ENCODE data around the gene NRG4. TPM values are rescaled to one million over a fixed set of nuclear protein-coding genes. Genes with fewer than 3 reads are reported as not detected.
"Not testable (repeated sequence)": the region's sequence is repeated elsewhere in the genome, so short reads cannot be mapped to it uniquely, and the experiment has no call there.

NRG4 gene
- polyA plus RNA-seq, 1 donor from 2014 or later = not detected

DNA sequence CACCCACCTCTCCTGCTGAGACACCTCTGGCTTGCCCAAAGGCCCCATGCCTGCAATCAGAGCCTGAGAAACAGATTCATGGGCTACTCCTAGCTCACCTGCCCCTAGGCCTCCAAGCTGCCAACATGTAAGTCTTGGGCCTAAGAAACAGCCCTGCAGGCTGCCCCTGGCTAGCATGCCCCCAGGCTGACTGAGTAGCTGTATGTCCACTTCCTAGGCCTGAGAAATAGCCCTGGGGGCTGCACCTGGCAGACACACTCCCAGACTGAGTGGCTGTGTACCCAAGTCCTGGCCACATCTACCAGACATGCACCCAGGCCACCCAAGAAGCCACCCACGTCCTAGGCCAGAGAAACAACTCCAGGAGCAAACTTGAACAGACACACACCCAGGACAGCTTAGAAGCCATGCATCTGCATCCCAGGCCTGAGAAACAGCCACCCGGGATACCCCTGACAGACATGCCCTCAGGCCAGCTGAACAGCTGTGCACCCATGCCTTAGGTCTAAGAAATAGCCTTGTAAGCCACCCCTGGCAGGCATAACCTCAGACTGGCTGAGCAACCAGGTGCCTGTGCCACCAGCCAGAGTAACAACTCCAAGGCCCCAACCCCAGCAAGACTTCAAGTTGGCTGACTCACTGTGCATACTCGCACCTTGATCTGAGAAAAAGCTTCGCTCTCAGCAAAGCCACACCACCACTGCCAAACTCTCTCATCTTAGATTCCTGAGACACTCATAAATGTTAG lies 12.0 kb upstream of the NRG4 start:
- peaks cover 5% of the 10 kb centered on the region for H3K27me3 Mint-ChIP-seq
- H3K27ac Mint-ChIP-seq = no peak overlapping the region
- no peak overlapping the region for H3K4me3 Mint-ChIP-seq
- H3K9me3 Mint-ChIP-seq = peaks cover 7 to 20% (median 13%) of the 10 kb centered on the region in 3 donors
- H3K36me3 Mint-ChIP-seq = no peaks in the 10 kb centered on the region
- H3K4me1 Mint-ChIP-seq = peaks cover 0 to 1% (median 0%) of the 10 kb centered on the region in 3 donors

DNA sequence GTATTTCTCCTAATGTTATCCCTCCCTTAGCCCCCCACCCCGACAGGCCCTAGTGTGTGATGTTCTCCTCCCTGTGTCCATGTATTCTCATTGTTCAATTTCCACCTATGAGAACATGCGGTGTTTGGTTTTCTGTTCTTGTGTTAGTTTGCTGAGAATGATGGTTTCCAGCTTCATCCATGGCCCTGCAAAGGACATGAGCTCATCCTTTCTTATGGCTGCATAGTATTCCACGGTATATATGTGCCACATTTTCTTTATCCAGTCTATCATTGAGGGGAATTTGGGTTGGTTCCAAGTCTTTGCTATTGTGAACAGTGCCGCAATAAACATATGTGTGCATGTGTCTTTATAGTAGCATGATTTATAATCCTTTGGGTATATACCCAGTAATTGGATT lies 1.2 kb upstream of the NRG4 start:
- Mint-ChIP-seq H3K27me3 (peaks cover 26% of the 10 kb centered on the region), H3K9me3 (peaks cover 8 to 35% (median 19%) of the 10 kb centered on the region in 3 donors)
- not testable (repeated sequence) for H3K36me3 Mint-ChIP-seq, H3K4me1 Mint-ChIP-seq, H3K4me3 Mint-ChIP-seq, H3K27ac Mint-ChIP-seq

DNA sequence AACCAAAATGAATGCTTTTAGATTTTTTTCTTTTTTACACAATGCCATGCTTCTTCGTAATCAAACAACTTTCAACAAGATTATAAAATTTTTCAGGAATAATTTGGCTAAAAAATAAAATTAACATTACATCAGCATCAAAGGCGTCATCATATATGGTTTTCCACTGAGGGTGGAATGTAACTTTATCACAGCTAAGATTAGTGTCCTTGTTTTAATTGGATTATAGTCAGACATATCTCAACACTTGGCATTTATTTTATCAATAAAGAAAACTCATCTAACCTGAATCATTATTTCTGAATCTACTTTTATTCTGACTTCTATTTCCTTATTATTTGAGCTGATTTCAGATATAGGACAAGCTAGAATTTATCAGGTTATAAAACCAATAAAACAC lies 1.6 kb downstream of the NRG4 start:
- H3K27me3 Mint-ChIP-seq = peaks cover 10% of the 10 kb centered on the region
- H3K9me3 Mint-ChIP-seq = peaks cover 0 to 16% (median 0%) of the 10 kb centered on the region in 3 donors
- peaks cover 3 to 5% (median 4%) of the 10 kb centered on the region in 3 donors for H3K4me1 Mint-ChIP-seq
- no peak overlapping the region for H3K4me3 Mint-ChIP-seq
- H3K36me3 Mint-ChIP-seq = no peaks in the 10 kb centered on the region
- no peak overlapping the region for H3K27ac Mint-ChIP-seq

DNA sequence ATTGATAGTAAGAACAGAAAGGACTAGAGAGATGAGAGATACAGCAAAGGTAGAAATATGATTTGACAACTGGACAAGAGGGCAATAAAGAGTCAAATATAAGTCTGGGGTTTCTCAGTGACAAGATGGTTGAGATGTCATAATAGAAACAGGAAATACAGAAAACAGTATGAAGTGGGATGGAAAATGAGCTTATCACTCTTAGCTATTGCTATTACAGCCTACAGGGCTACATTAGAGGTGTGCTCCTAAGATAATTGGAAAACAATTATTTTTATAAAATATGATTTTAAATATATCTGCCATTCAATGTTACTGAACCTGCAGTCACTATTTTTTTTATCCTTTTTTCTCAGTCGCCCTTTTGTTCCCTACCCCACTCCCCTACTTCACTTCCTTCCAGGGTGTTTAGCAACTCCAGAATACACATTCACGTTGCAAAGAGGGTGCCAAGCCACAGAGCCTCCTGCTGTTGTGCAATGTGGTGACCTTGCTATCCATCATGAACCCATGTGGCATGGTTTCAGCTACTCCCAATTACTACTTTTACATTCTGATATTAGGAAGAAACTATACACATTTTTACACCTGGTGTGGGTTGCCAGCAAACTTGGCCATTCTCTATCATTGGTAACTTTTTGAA lies 6.0 kb downstream of the NRG4 start:
- no peaks in the 10 kb centered on the region for H3K4me1 Mint-ChIP-seq
- peaks cover 5% of the 10 kb centered on the region for H3K27me3 Mint-ChIP-seq
- no peaks in the 10 kb centered on the region for H3K36me3 Mint-ChIP-seq
- H3K4me3 Mint-ChIP-seq = no peak overlapping the region
- H3K9me3 Mint-ChIP-seq = peaks cover 0 to 8% (median 2%) of the 10 kb centered on the region in 3 donors
- H3K27ac Mint-ChIP-seq = no peak overlapping the region

DNA sequence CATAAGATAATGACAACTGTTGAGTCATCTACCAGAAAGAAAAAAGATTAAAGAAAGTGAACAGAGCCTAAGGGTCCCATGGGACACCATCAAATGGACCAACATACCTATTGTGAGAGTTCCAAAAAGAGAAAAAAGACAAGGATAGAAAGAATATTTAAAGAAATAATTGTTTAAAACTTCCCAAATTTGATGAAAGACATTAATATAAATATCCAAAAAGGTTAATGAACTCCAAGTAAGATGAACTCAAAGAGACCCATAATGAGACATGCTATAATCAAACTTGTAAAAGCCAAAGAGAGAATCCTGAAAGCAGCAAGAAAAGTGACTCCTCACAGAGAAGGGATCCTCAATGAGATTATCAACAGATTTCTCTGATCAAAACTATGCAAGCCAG lies 8.9 kb downstream of the NRG4 start:
- no peak overlapping the region for H3K4me3 Mint-ChIP-seq
- no peaks in the 10 kb centered on the region for H3K36me3 Mint-ChIP-seq
- H3K4me1 Mint-ChIP-seq = no peaks in the 10 kb centered on the region
- peaks cover 5% of the 10 kb centered on the region for H3K27me3 Mint-ChIP-seq
- H3K9me3 Mint-ChIP-seq = peaks cover 0 to 9% (median 2%) of the 10 kb centered on the region in 3 donors
- no peak overlapping the region for H3K27ac Mint-ChIP-seq

DNA sequence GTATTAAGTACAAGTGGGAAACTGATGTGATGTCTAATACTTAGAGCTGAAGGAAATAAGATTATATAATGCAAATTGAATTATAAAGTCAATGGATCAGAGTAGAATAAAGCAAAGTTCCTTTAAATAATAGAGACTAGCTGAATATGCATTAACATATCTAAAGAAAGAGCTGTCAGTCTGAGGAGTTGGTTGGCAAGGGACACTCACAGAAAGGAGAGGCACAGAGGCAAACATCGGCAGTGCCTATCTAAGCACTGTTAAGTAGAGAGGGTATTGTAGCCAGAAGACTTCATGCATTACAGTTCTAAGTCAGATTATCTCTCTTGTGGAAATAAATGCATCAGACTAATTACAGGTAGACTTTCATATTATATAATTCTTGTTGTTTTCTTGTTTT lies 16.6 kb downstream of the NRG4 start:
- no peaks in the 10 kb centered on the region for H3K4me1 Mint-ChIP-seq
- no peaks in the 10 kb centered on the region for H3K36me3 Mint-ChIP-seq
- peaks cover 0 to 9% (median 6%) of the 10 kb centered on the region in 3 donors for H3K9me3 Mint-ChIP-seq
- no peak overlapping the region for H3K4me3 Mint-ChIP-seq
- H3K27ac Mint-ChIP-seq = no peak overlapping the region
- H3K27me3 Mint-ChIP-seq = peaks cover 3% of the 10 kb centered on the region

DNA sequence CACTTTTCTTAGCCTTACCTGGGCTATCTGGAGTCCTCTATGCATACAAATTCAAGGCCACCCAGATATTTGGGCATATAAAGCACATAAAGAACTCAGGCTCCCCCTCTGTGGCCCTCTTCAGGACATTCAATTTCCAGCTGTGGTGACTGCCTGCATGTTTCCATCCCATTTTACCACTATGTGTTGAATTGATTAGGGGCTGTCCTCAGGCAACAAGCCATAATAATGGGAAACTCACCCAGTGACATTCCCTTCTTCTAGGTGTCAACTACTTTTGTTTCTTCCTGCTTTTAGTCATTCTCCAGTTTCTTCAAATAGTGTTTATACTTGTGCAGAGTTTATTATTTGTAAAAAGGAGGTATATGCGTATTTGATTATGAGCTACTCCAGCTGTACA lies 18.0 kb downstream of the NRG4 start:
- H3K4me1 Mint-ChIP-seq = no peaks in the 10 kb centered on the region
- H3K4me3 Mint-ChIP-seq = no peak overlapping the region
- peaks cover 3% of the 10 kb centered on the region for H3K27me3 Mint-ChIP-seq
- H3K27ac Mint-ChIP-seq = no peak overlapping the region
- peaks cover 0 to 9% (median 5%) of the 10 kb centered on the region in 3 donors for H3K9me3 Mint-ChIP-seq
- no peaks in the 10 kb centered on the region for H3K36me3 Mint-ChIP-seq

DNA sequence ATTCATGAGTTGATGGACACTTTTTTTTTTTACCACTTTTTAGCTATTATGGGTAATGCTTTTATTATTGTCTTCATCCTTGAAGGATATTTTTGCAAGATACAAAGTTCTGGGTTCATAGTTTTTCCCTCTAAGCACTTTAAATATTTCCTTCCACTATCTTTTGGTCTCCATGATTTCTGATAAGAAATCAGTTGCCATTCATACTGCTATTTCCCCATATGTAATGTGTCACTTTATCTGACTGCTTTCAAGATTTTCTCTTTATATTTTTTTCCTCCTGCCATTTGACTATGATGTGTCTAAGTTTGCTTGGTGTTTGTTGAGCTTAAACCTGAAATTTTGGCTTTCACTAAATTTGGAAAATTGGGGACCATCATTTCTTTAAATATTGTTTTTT lies 19.3 kb downstream of the NRG4 start:
- Mint-ChIP-seq H3K4me1 (peaks cover 0 to 2% (median 0%) of the 10 kb centered on the region in 3 donors), H3K4me3 (no peak overlapping the region), H3K36me3 (no peaks in the 10 kb centered on the region), H3K27ac (no peak overlapping the region), H3K9me3 (peaks cover 0 to 9% (median 5%) of the 10 kb centered on the region in 3 donors), H3K27me3 (no peaks in the 10 kb centered on the region)

DNA sequence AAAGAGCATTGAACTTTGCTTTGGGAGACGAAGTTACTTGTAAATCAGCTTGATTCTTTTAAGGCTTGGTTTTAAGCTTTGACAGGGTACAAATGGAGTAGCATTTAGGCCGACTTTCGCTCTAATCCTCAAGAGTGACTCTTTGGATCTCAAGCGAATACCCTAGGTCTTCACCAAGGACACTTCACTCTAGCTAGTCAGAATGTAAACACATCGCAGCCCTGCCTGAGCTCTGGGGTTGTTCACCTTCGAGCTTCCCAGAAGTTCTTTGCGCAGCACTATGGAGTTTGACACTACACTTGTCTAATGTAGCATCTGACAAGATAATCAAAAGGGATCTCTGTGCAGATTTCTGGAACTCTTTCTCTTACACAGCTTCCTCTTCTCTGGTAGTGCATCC lies 22.3 kb downstream of the NRG4 start:
- no peaks in the 10 kb centered on the region for H3K36me3 Mint-ChIP-seq
- no peak overlapping the region for H3K4me3 Mint-ChIP-seq
- H3K27ac Mint-ChIP-seq = no peak overlapping the region
- H3K27me3 Mint-ChIP-seq = no peaks in the 10 kb centered on the region
- H3K4me1 Mint-ChIP-seq = peaks cover 0 to 2% (median 0%) of the 10 kb centered on the region in 3 donors
- peaks cover 0 to 9% (median 5%) of the 10 kb centered on the region in 3 donors for H3K9me3 Mint-ChIP-seq

DNA sequence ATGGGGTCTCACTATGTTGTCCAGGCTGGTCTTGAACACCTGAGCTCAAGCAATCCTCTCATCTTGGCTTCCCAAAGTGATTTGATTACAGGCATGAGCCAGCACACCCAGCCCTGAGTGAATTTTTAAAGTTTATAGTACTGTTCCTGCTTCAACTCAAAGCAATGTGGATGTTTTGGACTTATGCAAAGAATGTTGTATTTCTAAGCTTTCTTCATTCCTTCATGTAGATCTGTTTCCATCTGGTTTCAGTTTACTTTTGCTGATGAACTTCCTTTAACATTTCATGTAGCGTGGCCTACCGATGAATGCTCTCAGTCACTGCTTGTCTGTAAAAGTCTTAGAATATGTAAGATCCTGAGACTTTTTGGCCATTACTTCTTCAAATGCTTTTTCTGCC lies 23.2 kb downstream of the NRG4 start:
- H3K9me3 Mint-ChIP-seq = peaks cover 0 to 4% (median 0%) of the 10 kb centered on the region in 3 donors
- H3K27ac Mint-ChIP-seq = no peak overlapping the region
- H3K4me3 Mint-ChIP-seq = no peak overlapping the region
- H3K27me3 Mint-ChIP-seq = no peaks in the 10 kb centered on the region
- H3K4me1 Mint-ChIP-seq = peaks cover 0 to 2% (median 0%) of the 10 kb centered on the region in 3 donors
- no peaks in the 10 kb centered on the region for H3K36me3 Mint-ChIP-seq

DNA sequence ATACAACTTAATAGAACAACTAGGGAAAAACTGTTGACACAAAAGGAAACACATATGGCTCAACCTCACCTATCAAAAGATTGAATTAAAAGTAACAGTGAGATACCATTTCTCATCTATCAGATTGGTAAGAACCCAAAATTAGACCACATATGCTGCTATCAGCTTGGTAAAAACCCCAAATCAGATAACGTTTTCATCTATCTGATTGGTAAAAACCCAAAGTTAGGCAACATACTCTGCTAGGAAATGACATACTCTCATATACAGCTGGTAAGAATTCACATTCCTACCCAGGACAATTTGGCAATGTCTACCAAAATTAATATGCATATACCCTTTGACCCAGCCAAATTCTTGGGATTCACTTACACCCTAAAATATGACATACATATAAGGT lies 26.3 kb downstream of the NRG4 start:
- no peaks in the 10 kb centered on the region for H3K27me3 Mint-ChIP-seq
- peaks cover 0 to 2% (median 0%) of the 10 kb centered on the region in 3 donors for H3K4me1 Mint-ChIP-seq
- H3K9me3 Mint-ChIP-seq = no peaks in the 10 kb centered on the region
- no peak overlapping the region for H3K27ac Mint-ChIP-seq
- H3K4me3 Mint-ChIP-seq = no peak overlapping the region
- no peaks in the 10 kb centered on the region for H3K36me3 Mint-ChIP-seq

DNA sequence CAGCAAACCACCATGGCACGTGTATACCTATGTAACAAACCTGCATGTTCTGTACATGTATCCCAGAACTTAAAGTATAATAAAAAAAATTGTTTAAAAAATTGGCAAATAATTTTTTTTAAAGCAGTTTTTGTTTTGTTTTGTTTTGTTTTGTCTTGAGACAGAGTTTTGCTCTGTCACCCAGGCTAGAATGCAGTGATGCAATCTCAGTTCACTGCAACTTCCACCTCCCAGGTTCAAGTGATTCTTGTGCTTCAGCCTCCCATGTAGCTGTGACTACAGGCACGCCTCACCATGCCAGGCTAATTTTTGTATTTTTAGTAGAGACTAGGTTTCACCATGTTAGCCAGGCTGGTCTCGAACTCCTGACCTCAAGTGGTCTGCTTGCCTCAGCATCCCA lies 27.5 kb downstream of the NRG4 start:
- not testable (repeated sequence) for H3K9me3 Mint-ChIP-seq, H3K27me3 Mint-ChIP-seq, H3K4me3 Mint-ChIP-seq

DNA sequence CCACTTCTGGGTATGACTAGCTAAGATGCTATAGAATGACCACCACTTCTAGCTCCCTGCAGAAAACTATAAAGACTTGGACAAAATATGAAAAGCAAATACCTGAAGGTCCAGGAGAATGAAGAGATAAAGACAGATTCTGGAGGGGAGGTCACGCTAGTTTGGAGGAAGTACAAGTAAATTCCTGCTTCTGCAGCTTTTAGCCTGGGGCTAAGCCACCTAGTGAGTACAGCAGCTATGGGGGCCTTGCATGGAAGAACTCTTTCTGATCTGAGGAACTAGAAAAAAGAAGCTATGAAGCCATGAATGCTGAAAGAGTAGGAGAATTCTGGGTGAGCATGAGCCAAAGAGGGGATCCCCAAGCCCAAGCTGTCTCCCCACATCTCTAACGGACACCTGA lies 29.8 kb downstream of the NRG4 start:
- no peaks in the 10 kb centered on the region for H3K9me3 Mint-ChIP-seq
- H3K27ac Mint-ChIP-seq = no peak overlapping the region
- H3K27me3 Mint-ChIP-seq = peaks cover 3% of the 10 kb centered on the region
- H3K4me1 Mint-ChIP-seq = no peaks in the 10 kb centered on the region
- H3K36me3 Mint-ChIP-seq = no peaks in the 10 kb centered on the region
- H3K4me3 Mint-ChIP-seq = no peak overlapping the region

More for the DNA sequence above, 27.5 kb downstream of the NRG4 start:
- H3K36me3 Mint-ChIP-seq, H3K4me1 Mint-ChIP-seq, H3K27ac Mint-ChIP-seq: not testable (repeated sequence)

DNA sequence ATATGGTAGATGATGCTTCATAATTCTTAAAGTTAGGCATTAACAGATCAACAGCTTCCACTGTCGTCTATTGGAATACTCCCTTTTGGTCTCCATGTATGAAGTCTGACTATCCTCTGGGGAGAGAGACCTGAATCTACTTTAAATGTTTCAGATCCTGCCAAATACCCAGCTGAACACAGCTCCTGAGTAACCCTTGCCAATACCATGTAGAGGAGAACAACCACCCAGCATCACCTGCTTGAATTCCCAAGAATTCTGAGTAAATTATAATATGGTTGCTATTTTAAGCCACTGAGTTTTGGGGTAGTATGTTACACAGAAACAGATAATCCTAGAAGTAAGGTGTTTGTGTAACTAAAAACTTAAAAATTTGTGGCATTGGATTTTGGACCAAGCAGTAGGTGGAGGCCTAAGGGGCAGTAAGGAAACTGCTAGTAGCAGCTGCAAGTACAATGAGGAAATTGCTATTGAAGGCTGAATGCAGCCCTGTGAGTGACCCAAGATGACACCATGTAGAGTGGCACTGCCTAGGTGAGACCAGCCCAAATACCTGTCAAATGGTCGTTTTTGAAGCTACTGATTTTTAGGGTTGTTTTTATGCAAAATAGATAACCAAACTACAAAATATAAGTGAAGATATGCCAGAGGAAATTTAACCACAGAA lies 30.9 kb downstream of the NRG4 start:
- Mint-ChIP-seq H3K9me3 (no peaks in the 10 kb centered on the region), H3K4me3 (no peak overlapping the region), H3K4me1 (no peaks in the 10 kb centered on the region), H3K27ac (no peak overlapping the region), H3K36me3 (no peaks in the 10 kb centered on the region), H3K27me3 (peaks cover 3% of the 10 kb centered on the region)

DNA sequence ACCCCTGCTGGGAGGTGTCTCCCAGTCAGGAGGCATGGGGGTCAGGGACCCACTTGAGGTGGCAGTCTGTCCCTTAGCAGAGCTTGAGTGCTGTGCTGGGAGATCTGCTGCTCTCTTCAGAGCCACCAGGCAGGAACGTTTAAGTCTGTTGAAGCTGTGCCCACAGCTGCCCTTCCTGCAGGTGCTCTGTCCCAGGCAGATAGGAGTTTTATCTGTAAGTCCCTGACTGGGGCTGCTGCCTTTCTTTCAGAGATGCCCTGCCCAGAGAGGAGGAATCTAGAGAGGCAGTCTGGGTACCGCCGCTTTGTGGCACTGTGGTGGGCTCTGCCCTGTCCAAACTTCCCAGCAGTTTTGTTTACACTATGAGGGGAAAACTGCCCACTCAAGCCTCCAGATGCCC lies 35.5 kb downstream of the NRG4 start:
- H3K4me1 Mint-ChIP-seq, H3K27ac Mint-ChIP-seq, H3K4me3 Mint-ChIP-seq, H3K36me3 Mint-ChIP-seq, H3K9me3 Mint-ChIP-seq, H3K27me3 Mint-ChIP-seq: not testable (repeated sequence)
